GM19468 (cell line): ENCODE data around the gene FHOD3.
A peak's percentile ranks its signal among the peaks of the same experiment; 100 is the strongest.

Experiments used
- ATAC-seq: cut with Tn5 transposase; IDR thresholded peaks from one replicate; pipeline ENCODE4 v1.9.1; 2021; ENCODE audit warnings: mild to moderate bottlenecking, moderate library complexity, moderate number of reproducible peaks; ENCODE audit not compliant: unreplicated experiment; ENCODE audit errors: extremely low read depth

FHOD3 gene

GRCh38 chr18:36826556-36826955 is 529.0 kb downstream of the FHOD3 start:
- no peak for ATAC-seq

- no peak for ATAC-seq
Observed at GRCh38 chr18:36828157-36828629, 530.7 kb downstream of the FHOD3 start.

- peak; percentile 92 for ATAC-seq
Observed at GRCh38 chr18:36828630-36829361, 531.3 kb downstream of the FHOD3 start, which contains the start of the genes KIAA1328 and TPGS2. TSS of gene KIAA1328 (plus strand) at chr18:36829127. CDS start at chr18:36829139, 12 bp downstream. TSS of gene TPGS2 (minus strand) at chr18:36829002. CDS start at chr18:36828767, 235 bp downstream.
